ENCODE data around the gene ZWILCH.
"Not testable (repeated sequence)": the region's sequence is repeated elsewhere in the genome, so short reads cannot be mapped to it uniquely, and the experiment has no call there.

- TF ChIP-seq EZH2 (IDR thresholded peaks at IDR 0.05; ENCODE audit: insufficient read depth, poor library complexity, severe bottlenecking); EZH2phosphoT487 (IDR thresholded peaks at IDR 0.05; ENCODE audit: insufficient read depth, low read depth): not testable (repeated sequence)
These were observed 37.7 kb upstream of the ZWILCH start for GRCh38 chr15:66467162-66468040.
